ENCODE data around the gene C12orf75.

The C12orf75 gene

GRCh38 chr12:105418821-105419291 is 88.4 kb downstream of the C12orf75 start:
- DNase-seq (ENCODE audit: low spot score), result no peak

- no peak for DNase-seq (ENCODE audit: low spot score)
Measured at GRCh38 chr12:105419606-105420005, 89.1 kb downstream of the C12orf75 start.

DNA sequence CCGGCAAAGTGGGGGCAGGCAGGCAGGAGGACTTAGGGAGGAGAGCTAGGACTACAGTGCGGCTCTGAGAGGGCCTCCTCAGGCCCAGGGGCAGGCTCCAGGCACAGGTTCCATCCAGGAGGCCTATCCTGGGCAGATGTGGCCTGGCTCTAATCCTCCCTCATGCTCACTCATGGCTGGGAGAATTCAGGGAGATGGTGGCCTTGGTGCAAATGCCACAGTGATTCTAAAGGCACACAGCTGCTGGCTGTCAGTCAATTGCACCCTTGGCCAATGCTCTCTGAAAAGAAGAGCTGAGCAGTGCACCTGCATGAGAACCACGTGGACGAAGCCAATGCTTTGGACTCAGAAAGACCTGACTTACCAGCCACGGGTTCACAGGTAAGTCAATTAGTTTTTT is 89.6 kb downstream of the C12orf75 start:
- DNase-seq (ENCODE audit: low spot score), result no peak

GRCh38 chr12:105420659-105421240 is 90.3 kb downstream of the C12orf75 start:
- DNase-seq (ENCODE audit: low spot score), result no peak

Data from left forelimb (tissue), 1 donor.